CD4-positive, alpha-beta T cell treated with Interleukin-6 at 100 ng/mL for 8 hours (primary cell): ENCODE measurements around the gene DENND6A.
"Not testable (repeated sequence)": the region's sequence is repeated elsewhere in the genome, so short reads cannot be mapped to it uniquely, and the experiment has no call there.

ENCODE experiments used
- DNase-seq: peaks from one replicate; pipeline ENCODE4 v3.0.0-alpha.2; 2020; ENCODE audit warnings: mixed read lengths, low spot score

Gene DENND6A

DNA sequence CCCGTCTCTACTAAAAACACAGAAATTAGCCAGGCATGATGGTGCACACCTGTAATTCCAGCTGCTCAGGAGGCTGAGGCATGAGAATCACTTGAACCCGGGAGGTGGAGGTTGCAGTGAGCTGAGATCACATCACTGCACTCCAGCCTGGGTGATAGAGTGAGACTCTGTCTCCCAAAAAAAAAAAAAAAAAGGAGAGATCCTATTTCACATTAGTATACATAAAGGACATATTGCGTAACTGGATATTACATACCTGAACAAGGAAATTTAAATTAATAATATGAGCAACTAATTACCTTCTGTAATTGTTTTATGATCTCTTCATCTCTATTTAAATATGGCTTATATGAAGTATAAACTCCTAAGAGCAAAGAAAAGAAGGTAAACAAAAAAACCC is 58.6 kb downstream of the DENND6A start:
- DNase-seq: not testable (repeated sequence)

DNA sequence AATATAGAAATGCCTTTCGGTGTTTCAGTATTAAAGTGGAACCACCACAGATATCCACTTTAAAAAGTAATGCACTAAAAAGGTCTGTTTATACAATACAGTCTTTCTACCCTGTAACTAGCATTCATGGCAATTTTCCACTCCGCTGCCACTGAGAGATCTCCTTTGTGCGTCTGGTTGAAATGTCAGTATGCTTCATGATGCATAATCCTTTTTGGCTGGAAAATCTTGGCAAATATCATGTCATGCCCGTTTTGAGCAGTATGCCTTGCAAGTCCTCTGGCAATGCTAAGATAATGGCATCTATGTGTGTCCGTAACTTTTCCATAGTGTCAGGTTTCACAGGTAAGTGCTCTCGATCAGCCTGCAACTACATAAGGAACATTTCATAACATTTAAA is 64.9 kb downstream of the DENND6A start:
- no peak for DNase-seq

DNA sequence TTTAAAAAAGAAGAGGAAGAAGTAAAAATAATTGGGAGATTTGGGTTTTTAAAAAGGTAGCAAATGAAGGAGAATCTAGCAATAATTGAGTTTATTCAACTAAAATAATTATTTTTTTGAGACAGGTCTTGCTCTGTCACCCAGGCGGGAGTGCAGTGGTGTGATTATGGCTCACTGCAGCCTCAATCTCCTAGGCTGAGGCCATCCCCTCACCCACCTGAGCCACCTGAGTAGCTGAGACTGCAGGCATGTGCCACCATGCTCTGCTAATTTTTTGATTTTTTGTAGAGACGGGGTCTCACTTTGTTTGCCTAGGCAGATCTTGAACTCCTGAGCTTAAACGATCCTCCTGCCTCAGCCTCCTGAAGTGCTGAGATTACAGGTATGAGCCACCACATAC is 68.1 kb downstream of the DENND6A start:
- no peak for DNase-seq

DNA sequence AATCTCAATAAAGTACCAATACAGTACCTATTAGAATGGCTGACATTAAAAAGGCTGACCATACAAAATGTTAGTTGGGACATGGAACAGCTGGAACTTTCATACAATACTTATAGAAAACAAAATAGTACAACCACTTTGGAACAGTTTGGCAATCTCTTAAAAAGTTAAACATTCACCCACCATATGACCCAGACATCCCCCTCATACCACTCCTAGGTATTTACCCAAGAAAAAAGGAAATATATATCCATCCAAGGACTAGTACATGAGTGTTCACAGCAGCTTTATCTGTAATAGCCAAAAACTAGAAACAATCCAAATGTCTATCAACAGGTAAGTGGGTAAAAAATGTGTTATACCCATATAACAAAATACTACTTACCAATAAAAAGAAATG is 70.5 kb downstream of the DENND6A start:
- no peak for DNase-seq

DNA sequence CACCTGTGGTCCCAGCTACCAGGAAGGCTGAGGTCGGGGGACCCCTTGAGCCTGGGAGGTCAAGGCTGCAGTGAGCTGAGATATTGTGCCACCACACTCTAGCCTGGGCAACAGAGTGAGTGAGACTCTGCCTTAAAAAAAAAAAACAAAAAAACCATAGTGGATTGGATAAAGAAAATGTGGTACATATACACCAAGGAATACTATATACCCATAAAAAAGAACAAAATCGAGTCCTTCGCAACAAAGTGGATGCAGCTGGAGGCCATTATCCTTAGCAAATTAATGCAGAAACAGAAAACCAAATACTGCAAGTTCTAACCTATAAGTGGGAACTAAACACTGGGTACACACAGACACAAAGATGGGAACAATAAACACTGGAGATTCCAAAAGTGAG is 75.1 kb downstream of the DENND6A start:
- no peak for DNase-seq

DNA sequence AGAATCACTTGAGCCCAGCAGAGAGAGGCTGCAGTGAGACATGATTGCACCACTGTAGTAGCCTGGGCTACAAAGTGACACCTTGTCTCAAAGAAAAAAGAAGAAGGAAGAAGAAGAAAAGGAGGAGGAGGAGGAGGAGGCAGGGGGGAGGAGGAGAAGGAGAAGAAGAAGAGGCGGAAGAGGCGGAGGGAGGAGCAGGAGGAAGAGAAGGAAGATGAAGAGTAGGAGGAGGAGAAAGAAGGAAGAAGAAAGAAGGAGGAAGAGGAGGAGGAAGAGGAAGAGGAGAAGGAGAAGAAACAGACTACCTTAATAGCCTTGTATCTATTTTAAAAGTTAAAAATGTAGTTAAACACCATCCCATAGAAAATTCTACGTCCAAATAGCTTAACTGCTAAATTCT is 76.6 kb downstream of the DENND6A start:
- DNase-seq: no peak

DNA sequence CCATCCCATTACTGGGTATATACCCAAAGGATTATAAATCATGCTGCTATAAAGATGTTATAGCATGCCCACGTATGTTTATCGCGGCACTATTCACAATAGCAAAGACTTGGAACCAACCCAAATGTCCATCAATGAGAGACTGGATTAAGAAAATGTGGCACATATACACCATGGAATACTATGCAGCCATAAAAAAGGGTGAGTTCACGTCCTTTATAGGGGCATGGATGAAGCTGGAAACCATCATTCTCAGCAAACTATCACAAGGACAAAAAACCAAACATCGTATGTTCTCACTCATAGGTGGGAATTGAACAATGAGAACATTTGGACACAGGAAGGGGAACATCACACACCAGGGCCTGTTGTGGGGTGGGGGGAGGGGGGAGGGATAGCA is 81.0 kb downstream of the DENND6A start:
- DNase-seq: not testable (repeated sequence)

DNA sequence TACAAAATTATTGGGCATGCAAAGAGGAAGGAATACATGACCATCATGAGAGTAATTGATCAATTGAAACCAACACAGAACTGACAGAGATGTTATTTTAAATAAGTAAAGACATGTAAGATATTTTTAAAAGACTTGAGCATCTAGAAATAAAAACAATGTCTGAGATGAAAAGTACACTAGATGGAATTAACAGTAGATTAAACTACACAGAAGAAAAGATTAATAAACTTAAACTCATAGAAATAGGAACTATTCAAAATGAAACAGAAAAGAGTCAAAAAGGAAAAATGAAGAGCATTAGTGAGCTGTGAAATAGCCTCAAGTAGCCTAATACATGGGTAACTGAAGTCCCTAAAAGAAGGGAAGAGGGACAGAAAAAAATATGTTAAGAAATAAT is 87.2 kb downstream of the DENND6A start:
- no peak for DNase-seq

DNA sequence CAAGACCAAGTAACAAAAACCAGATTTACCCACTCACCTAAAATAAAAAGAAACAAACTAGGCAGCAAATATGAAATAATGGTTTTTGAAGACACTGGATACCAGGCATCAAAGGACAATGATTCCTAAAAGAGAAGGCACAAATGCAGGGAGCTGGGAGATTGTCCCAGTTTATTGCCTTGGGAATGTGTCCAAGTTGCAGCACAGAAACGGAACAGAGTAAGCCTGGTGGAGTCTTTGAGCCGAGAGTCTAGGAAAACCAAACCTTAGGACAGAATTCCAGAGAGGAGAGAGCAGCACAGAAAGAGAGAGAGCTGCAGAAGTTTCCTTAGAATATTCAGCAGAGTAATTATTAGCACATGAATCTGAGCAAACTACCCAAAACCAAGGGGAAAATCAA is 87.9 kb downstream of the DENND6A start:
- no peak for DNase-seq

DNA sequence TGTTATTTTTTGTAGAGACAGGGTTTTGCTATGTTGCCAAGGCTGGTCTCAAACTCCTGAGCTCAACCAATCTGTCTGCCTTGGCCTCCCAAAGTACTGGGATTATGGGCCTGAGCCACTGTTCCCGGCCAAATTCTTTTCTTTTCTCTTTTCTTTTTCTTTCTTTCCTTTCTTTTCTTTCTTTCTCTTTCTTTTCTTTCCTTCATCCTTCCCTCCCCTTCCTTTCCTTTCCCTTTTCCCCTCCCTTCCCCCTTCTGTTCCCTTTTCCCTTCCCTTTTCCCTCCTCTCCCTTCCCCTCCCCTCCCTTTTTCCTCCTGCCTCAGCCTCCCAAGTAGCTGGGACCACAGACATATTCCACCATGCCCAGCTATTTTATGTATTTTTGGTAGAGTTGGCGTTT is 92.7 kb downstream of the DENND6A start:
- no peak for DNase-seq

DNA sequence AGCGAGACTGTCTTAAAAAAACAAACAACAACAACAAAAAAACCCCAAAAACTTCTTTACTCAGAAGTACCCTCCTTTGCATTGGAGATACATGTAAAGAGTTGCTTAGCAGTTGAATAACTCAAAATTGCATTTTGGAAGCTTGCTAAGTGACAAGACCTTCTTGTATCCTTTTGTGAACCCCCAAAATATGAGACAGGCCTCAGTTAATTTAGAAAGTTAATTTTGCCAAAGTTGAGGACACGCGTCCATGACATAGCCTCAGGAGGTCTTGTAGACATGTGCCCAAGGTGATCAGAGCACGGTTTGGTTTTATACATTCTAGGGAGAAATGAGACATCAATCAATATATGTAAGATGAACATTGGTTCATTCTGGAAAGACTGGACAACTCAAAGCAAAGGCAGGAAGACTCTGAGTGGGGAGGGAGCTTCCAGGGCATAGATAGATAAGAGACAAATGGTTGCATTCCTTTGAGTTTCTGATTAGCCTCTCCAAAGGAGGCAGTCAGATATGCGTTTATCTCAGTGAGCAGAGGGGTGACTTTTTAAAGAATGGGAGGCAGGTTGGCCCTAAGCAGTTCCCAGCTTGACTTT is 94.0 kb downstream of the DENND6A start:
- DNase-seq: no peak

DNA sequence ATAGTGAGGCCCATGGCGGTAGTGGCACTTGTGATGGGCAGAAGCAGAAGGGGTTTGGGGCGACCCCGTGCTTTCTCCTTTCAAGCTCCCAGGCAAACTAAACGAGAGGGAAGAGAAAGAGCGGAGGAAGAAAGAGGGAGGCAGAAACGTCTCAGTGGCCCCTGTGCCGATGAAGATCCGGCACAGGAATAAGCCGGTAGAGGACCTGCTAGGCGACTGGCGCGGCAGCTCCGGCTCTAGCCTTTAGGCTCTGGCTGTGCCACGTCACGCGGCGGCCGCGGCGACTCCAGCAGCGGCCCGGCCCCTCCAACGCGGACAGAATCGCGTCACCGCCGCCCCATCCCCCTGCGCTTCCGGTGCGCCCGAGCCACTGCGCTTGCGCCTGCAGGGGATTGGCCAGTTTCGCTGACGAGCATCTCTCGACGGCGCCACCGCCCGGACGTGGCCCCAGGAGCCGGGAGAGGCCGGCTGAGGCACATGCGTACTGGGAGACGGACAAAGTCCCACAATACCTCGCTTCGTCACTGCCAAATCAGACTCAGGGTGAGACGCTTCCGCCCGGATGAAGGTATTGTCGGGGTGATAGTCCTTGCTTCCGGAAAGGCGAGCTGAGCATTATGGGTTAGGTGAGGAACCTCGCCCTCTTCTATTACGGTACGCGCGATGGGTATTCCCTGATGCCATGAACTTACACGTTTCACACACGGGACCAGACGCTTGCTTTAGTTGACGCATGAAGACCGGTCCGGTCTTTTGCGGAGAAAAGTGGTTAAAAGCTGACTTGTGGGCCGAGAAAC is 95.6 kb downstream of the DENND6A start, which contains the start of gene ARF4:
Gene ARF4 (minus strand): TSS at position 218 of the 797 bp plus-strand sequence. CDS start 204 bp downstream, at position 14.
- peak; percentile 100 for DNase-seq

DNA sequence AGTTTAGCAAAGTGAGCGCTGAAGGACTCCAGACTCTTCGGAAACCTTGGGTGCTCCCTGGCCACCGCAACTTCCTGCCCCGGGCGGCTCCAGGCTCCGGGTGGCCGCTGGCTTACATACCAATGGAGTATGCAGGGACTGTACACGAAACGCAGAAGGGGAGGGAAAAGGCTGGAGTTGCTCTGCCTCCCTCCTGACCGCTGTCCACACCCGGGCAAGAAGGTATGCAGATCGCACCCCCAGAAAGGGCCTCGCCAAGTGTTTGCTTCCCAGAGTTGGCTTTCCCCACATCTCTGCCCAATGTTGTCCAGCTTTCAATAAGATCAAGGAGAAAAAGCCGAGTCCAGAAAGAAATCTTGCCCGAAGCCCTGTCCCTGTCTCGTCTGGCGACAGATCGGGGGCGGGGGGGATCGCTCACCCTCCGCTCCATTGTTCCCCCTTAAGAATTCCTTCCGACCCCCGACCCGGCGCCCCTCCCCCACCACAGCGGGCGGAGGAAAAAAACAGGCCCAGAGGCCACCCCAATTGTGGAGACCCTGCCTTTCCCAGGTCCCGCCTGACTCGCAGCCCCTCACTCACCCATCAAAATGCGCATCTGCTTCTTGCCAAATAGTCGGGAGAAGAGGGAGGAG is 96.3 kb downstream of the DENND6A start:
- DNase-seq: peak; percentile 51

DNA sequence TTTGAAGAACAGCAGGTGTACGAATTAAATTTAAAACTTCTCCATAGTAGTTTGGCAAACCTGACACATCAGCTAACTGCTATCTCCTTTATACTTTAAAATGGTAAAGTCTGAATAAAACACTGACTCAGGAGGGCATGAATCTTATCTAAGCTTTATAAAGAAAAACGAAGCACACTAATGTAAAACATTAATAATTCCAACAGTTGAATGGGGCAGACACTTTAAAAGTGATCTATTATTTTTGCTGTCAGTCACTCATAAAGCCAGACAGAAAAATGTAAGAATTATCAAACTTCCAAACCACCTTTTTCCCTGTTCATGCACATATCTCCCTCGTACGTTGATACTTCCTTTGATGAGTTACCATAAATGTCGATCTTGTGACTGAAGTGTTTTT is 98.3 kb downstream of the DENND6A start:
- DNase-seq: no peak

DNA sequence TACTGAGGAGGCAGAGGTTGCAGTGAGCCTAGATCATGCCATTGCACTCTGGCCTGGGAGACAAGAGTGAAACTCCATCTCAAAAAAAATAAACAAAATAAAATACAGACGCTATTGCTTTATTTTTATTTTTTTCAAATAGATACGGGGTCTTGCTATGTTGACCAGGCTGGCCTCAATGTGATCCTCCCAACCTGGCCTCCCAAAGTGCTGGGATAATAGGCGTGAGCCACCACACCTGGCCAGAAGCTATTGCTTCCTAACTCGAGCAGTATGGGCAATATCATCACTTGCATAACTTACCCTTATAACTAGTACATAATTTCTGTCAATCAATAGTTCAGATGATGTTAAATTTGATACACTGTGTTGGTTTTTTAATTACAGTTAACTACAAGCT is 98.7 kb downstream of the DENND6A start:
- DNase-seq: no peak

DNA sequence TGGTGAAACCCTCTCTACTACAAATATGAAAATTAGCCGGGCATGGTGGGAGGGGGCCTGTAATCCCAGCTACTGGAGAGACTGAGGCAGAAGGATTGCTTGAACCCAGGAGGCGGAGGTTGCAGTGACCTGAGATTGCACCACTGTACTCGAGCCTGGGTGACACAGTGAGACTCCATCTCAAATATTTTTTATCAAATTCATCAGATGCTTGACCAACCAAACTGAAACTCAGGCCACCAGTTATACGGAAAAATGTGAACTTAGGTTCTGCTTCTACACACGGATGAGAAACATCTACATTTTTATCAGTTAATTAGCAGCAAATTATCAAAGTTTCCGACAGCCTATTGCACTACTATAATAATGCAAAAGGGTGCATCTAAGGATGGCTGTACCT is 100.6 kb downstream of the DENND6A start:
- no peak for DNase-seq

DNA sequence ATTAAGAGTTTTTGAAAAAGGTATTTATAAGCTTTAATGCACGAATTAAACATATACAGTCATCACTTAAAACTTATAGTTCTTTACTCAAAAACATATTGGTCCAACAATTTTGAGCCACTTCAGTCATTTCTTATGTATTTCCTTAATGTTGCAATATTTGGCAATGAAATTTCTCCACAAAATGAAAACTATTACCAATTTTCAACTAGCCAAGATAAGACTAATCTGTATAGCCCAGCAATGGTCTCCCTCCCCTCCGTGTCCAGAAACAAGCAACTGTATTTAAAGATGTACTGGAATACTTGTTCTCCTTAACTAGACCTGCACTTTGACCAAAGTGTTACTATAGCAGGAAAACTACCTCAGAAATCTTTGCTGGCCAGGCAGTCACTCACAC is 105.0 kb downstream of the DENND6A start:
- DNase-seq: no peak

DNA sequence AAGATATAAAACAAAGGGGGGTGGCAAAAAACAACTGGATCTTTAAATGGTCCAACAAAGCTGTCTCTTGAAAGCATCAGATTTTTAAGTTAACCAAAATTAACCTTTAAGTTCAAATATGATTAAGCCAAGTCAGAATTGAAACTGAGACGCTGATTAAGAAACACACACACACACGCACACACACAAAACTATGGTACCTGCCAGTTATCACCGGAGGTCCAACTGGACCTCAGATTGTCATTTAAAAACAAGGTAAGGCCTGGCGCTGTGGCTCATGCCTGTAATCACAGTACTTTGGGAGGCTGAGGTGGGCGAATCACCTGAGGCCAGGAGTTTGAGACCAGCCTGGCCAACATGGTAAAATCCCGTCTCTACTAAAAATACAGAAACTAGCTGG is 106.1 kb downstream of the DENND6A start:
- no peak for DNase-seq

DNA sequence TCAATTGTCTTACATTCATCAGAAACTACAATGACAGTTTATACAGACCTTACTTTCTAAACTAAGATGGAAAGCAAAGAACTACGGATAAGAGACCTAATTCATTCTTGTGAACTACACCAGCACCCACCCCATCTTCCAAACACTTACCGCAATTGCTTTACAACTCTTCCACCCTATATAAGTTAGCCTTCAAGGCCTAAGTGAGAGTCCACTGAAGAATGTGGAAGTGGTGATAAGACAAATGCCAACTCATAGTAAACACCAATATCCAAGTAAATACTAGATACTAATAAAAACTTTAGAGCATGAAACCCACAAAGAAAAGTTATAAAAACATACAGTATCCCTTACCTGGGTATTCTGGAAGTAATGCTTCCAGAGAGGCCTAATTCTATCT is 109.3 kb downstream of the DENND6A start:
- DNase-seq: no peak

DNA sequence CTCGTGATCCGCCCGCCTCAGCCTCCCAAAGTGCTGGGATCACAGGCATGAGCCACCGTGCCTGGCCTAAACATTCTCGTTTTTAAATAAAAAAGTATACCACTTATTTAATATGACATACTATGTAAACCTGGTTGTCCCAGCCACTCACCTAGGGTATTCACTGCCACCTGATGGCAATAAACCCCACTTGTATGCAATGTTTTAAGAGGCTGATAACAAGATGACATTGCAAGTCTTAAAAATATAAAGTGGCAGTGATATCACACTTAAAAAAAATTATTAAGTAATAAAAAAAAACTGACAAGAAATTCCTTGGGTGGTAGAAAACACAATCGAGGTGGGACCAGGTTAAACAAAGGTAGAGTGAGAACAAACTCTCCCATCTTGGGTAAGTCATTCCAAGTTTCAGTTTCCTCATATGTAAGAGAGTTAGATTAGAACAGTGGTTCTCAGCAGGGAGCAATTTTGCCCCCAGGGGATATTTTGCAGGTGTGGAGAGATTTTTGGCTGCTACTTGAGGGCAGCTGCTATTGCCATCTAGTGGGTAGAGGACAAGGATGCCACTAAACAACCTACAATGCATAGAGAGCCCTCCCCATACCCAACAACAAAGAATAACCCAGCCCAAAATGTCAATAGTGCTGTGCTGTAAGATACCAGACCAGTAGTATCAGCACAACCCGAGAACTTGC is 110.3 kb downstream of the DENND6A start:
- no peak for DNase-seq

DNA sequence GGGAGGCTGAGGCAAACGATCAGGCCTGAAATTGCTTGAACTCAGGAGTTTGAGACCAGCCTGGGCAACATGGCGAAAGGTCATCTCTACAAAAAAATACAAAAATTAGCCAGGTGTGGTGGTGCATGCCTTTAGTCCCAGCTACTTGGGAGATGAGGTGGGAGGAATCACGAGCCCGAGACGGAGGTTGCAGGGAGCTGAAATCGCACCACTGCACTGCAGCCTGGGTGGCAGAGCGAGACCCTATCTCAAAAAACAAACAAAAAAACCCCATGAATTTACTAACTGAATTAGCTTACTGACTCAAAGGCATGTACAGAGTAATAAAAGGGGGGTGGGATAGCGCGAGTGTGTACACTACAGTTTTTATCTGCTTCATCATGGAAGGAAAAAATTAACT is 115.1 kb downstream of the DENND6A start:
- DNase-seq: no peak

DNA sequence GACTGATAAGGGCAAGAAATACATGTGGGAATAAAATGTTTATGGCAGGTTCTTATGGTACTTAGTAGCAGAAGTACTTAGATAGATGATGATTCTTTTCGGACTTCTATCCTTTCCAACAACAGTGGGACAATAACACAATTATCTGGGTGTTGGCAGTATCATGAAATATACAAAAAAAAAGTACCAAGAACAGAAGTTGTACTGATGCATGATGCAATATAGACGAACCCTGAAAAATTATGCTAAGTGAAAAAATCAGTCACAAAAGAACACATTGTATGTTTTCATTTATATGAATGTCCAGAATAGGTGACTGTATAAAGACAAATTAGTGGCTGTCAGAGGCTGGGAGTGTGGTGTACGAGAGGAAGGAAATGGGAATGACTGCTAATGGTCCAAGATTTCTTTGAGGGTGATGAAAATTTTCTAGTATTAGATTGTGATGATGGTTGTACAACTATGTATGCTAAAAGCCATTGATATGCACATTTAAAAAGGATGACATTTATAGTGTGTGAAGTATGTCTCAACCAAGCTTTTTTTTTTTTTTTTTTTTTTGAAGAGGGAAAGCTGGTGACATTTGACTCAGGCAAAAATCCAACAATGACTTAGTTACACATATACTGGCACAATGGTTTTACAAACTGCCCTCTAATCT is 116.8 kb downstream of the DENND6A start:
- no peak for DNase-seq
